ENCODE results near the gene OR8B12.

OR8B12 gene

DNA sequence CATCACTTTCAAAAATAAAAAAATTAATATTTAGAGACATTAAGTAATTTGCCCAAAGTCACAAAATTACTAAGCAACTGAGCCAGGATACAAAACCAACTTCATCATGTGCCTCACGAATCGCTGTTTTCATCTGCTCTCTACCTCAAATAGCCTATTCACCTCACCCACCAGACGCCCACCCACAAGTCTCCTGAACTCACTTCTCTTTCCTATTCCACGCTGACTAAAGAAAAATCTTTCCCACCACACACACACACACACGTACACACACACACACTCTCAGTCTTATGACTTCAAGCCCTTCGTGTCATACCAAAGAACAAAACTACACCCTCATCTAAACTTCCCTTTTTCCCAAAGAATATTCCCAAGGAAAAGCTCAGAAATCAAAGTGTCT is 2.2 kb downstream of the OR8B12 start:
- Histone ChIP-seq H3K4me3 (ENCODE audit: low read length in 2 of 2) (no peak overlapping the region), H3K4me2 (ENCODE audit: insufficient read depth, low read length, poor library complexity, severe bottlenecking) (no peak overlapping the region), H3K4me1 (ENCODE audit: control insufficient read depth in 2 of 2, insufficient read depth in 1 of 2, low read depth in 1 of 2, low read length in 2 of 2) (no peaks in the 10 kb centered on the region), H2AK5ac (ENCODE audit: low read depth, low read length) (no peak overlapping the region), H3K18ac (ENCODE audit: low read length) (no peak overlapping the region), H2AFZ (ENCODE audit: low read length) (no peak overlapping the region), H4K91ac (ENCODE audit: low read depth, low read length, poor library complexity) (no peak overlapping the region), H2BK5ac (ENCODE audit: low read length) (no peak overlapping the region), H3K79me1 (ENCODE audit: low read depth, low read length) (no peaks in the 10 kb centered on the region), H2BK15ac (ENCODE audit: low read length) (no peak overlapping the region), H2BK12ac (ENCODE audit: low read length) (no peak overlapping the region), H3K27ac (replicated peaks; ENCODE audit: low read length) (no peak overlapping the region), H3K14ac (ENCODE audit: low read length) (no peak overlapping the region), H3K4ac (ENCODE audit: low read length) (no peak overlapping the region), H3K9ac (ENCODE audit: low read depth, low read length, poor library complexity) (no peak overlapping the region), H2BK120ac (ENCODE audit: low read depth, low read length) (no peak overlapping the region), H4K8ac (ENCODE audit: low read depth, low read length) (no peak overlapping the region), H3K23ac (ENCODE audit: low read depth, low read length, poor library complexity) (no peak overlapping the region), H3K36me3 (replicated peaks in 1 of 2; ENCODE audit: control insufficient read depth in 2 of 2, insufficient read depth in 2 of 2, low read length in 2 of 2) (peaks cover 0 to 2% of the 10 kb centered on the region in 2 donors), H3K9me3 (replicated peaks in 1 of 2; ENCODE audit: control insufficient read depth in 2 of 2, insufficient read depth in 1 of 2, low read depth in 1 of 2, low read length in 2 of 2) (no peaks in the 10 kb centered on the region), H3K27me3 (ENCODE audit: control insufficient read depth in 3 of 3, insufficient read depth in 3 of 3, low read depth in 1 of 3, low read length in 3 of 3) (no peaks in the 10 kb centered on the region)
- no CpG with 5 or more reads among the region's 6 CpGs for WGBS, 2 donors (ENCODE audit: extremely low coverage in 2 of 2, insufficient read length in 2 of 2, insufficient replicate concordance in 1 of 2)
- no peak for DNase-seq (ENCODE audit: low spot score)

DNA sequence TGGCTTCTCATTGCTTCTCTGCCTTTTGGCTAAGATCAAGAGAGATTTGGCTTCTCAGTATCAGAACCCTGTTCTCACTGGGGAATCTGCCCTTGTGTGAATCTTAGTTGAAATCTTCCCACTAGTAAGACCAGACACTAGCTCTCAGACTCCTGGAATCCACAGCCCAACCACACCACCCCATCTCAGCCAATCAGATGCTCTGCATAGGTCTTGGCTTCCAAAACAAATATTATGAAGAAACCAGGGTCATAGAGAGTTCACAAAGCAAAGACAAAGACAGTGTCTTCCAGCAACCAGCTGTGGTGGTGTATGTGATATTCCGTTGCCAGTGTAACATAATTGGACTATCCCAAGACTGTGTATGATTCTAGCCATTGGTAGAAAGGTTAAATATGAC is 5.4 kb downstream of the OR8B12 start:
- Histone ChIP-seq H3K27ac (replicated peaks; ENCODE audit: low read length) (no peak overlapping the region), H2BK5ac (ENCODE audit: low read length) (no peak overlapping the region), H3K27me3 (ENCODE audit: control insufficient read depth in 3 of 3, insufficient read depth in 3 of 3, low read depth in 1 of 3, low read length in 3 of 3) (no peaks in the 10 kb centered on the region), H2AK5ac (ENCODE audit: low read depth, low read length) (no peak overlapping the region), H3K23ac (ENCODE audit: low read depth, low read length, poor library complexity) (no peak overlapping the region), H3K9me3 (replicated peaks in 1 of 2; ENCODE audit: control insufficient read depth in 2 of 2, insufficient read depth in 1 of 2, low read depth in 1 of 2, low read length in 2 of 2) (no peaks in the 10 kb centered on the region), H3K4me2 (ENCODE audit: insufficient read depth, low read length, poor library complexity, severe bottlenecking) (no peak overlapping the region), H3K4ac (ENCODE audit: low read length) (no peak overlapping the region), H3K4me1 (ENCODE audit: control insufficient read depth in 2 of 2, insufficient read depth in 1 of 2, low read depth in 1 of 2, low read length in 2 of 2) (no peaks in the 10 kb centered on the region), H3K36me3 (replicated peaks in 1 of 2; ENCODE audit: control insufficient read depth in 2 of 2, insufficient read depth in 2 of 2, low read length in 2 of 2) (no peaks in the 10 kb centered on the region), H3K4me3 (ENCODE audit: low read length in 2 of 2) (no peak overlapping the region), H4K91ac (ENCODE audit: low read depth, low read length, poor library complexity) (no peak overlapping the region), H2AFZ (ENCODE audit: low read length) (no peak overlapping the region), H3K14ac (ENCODE audit: low read length) (no peak overlapping the region), H3K9ac (ENCODE audit: low read depth, low read length, poor library complexity) (no peak overlapping the region), H2BK12ac (ENCODE audit: low read length) (no peak overlapping the region), H3K79me1 (ENCODE audit: low read depth, low read length) (no peaks in the 10 kb centered on the region), H2BK15ac (ENCODE audit: low read length) (no peak overlapping the region), H3K18ac (ENCODE audit: low read length) (no peak overlapping the region), H4K8ac (ENCODE audit: low read depth, low read length) (no peak overlapping the region), H2BK120ac (ENCODE audit: low read depth, low read length) (no peak overlapping the region)
- no CpG with 5 or more reads among the region's 1 CpG for WGBS, 2 donors (ENCODE audit: extremely low coverage in 2 of 2, insufficient read length in 2 of 2, insufficient replicate concordance in 1 of 2)
- DNase-seq (ENCODE audit: low spot score), result no peak

DNA sequence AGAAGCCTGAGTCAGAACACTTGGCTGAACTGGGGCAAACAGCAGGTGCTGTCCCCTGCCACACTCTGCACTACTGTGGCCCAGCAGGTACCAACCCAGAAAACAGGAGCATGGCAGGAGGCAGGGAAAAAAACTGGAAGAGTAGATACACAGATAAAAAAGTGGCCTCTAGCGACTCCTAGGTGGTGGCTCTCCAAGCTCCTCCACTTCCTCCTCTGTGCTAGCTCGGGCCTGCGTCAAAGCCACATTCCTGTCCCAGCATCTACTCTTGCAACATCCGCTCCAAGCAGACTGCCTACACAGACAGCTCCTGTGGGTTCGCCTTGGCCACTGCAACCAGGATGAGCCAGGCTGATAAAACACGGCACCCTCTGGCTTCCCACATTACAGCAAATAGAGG is 6.9 kb downstream of the OR8B12 start:
- H3K27ac ChIP-seq (replicated peaks; ENCODE audit: low read length), result no peak overlapping the region
- H3K23ac ChIP-seq (ENCODE audit: low read depth, low read length, poor library complexity), result no peak overlapping the region
- no peak overlapping the region for H4K8ac ChIP-seq (ENCODE audit: low read depth, low read length)
- H3K9ac ChIP-seq (ENCODE audit: low read depth, low read length, poor library complexity), result no peak overlapping the region
- H3K9me3 ChIP-seq (replicated peaks in 1 of 2; ENCODE audit: control insufficient read depth in 2 of 2, insufficient read depth in 1 of 2, low read depth in 1 of 2, low read length in 2 of 2), result no peaks in the 10 kb centered on the region
- no peak overlapping the region for H3K14ac ChIP-seq (ENCODE audit: low read length)
- no peak overlapping the region for H3K4me3 ChIP-seq (ENCODE audit: low read length in 2 of 2)
- no peaks in the 10 kb centered on the region for H3K27me3 ChIP-seq (ENCODE audit: control insufficient read depth in 3 of 3, insufficient read depth in 3 of 3, low read depth in 1 of 3, low read length in 3 of 3)
- no peak overlapping the region for H2AK5ac ChIP-seq (ENCODE audit: low read depth, low read length)
- DNase-seq (ENCODE audit: low spot score), result no peak
- no peak overlapping the region for H4K91ac ChIP-seq (ENCODE audit: low read depth, low read length, poor library complexity)
- H2BK5ac ChIP-seq (ENCODE audit: low read length), result no peak overlapping the region
- H3K4me1 ChIP-seq (ENCODE audit: control insufficient read depth in 2 of 2, insufficient read depth in 1 of 2, low read depth in 1 of 2, low read length in 2 of 2), result no peaks in the 10 kb centered on the region
- H2BK15ac ChIP-seq (ENCODE audit: low read length), result no peak overlapping the region
- H3K4me2 ChIP-seq (ENCODE audit: insufficient read depth, low read length, poor library complexity, severe bottlenecking), result no peak overlapping the region
- no peak overlapping the region for H3K4ac ChIP-seq (ENCODE audit: low read length)
- H3K79me1 ChIP-seq (ENCODE audit: low read depth, low read length), result no peaks in the 10 kb centered on the region
- no peak overlapping the region for H2BK12ac ChIP-seq (ENCODE audit: low read length)
- no peak overlapping the region for H2BK120ac ChIP-seq (ENCODE audit: low read depth, low read length)
- no peak overlapping the region for H2AFZ ChIP-seq (ENCODE audit: low read length)
- no peaks in the 10 kb centered on the region for H3K36me3 ChIP-seq (replicated peaks in 1 of 2; ENCODE audit: control insufficient read depth in 2 of 2, insufficient read depth in 2 of 2, low read length in 2 of 2)
- no peak overlapping the region for H3K18ac ChIP-seq (ENCODE audit: low read length)
- no CpG with 5 or more reads among the region's 6 CpGs for WGBS, 2 donors (ENCODE audit: extremely low coverage in 2 of 2, insufficient read length in 2 of 2, insufficient replicate concordance in 1 of 2)

DNA sequence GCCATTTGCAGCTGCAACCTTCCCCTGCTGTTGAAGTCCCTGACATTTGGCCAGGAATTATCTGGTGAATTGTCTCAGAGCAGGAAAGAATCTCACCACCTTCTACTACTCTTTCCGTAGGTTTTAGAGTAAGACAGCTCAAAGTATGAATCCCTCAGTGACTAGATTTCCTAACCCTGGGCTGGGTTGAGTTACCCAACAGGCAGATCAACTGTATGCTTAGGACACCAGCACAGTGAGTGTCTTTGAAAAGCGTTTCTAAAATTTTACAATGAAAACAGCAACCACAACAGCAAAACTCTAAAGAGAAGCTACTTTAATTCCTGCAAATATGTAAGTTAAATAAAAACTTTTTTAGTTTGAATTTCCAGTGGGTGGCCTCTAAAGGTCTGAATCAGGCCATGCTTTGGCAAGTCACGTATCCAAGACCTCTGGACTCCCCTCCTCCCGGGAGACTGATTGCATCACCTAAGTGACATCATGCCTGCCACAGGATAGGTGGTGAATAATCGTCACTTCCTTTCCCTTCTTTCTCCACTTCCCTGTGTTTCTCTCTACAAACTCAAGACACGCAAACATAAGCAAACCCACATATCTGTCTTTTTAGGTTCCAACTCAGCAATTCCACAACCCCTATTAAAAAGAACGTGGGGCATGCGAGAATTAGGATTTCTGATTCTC is 7.8 kb downstream of the OR8B12 start:
- no peak overlapping the region for H3K14ac ChIP-seq (ENCODE audit: low read length)
- no peaks in the 10 kb centered on the region for H3K9me3 ChIP-seq (replicated peaks in 1 of 2; ENCODE audit: control insufficient read depth in 2 of 2, insufficient read depth in 1 of 2, low read depth in 1 of 2, low read length in 2 of 2)
- no CpG with 5 or more reads among the region's 8 CpGs for WGBS, 2 donors (ENCODE audit: extremely low coverage in 2 of 2, insufficient read length in 2 of 2, insufficient replicate concordance in 1 of 2)
- no peak overlapping the region for H3K18ac ChIP-seq (ENCODE audit: low read length)
- no peak for DNase-seq (ENCODE audit: low spot score)
- H2BK120ac ChIP-seq (ENCODE audit: low read depth, low read length), result no peak overlapping the region
- H3K36me3 ChIP-seq (replicated peaks in 1 of 2; ENCODE audit: control insufficient read depth in 2 of 2, insufficient read depth in 2 of 2, low read length in 2 of 2), result no peaks in the 10 kb centered on the region
- H3K4me1 ChIP-seq (ENCODE audit: control insufficient read depth in 2 of 2, insufficient read depth in 1 of 2, low read depth in 1 of 2, low read length in 2 of 2), result no peaks in the 10 kb centered on the region
- no peaks in the 10 kb centered on the region for H3K27me3 ChIP-seq (ENCODE audit: control insufficient read depth in 3 of 3, insufficient read depth in 3 of 3, low read depth in 1 of 3, low read length in 3 of 3)
- H2BK12ac ChIP-seq (ENCODE audit: low read length), result no peak overlapping the region
- H2AFZ ChIP-seq (ENCODE audit: low read length), result peak overlapping the region; percentile 13
- H3K4me3 ChIP-seq (ENCODE audit: low read length in 2 of 2), result no peak overlapping the region
- H4K8ac ChIP-seq (ENCODE audit: low read depth, low read length), result no peak overlapping the region
- H3K79me1 ChIP-seq (ENCODE audit: low read depth, low read length), result no peaks in the 10 kb centered on the region
- no peak overlapping the region for H3K4ac ChIP-seq (ENCODE audit: low read length)
- no peak overlapping the region for H3K9ac ChIP-seq (ENCODE audit: low read depth, low read length, poor library complexity)
- H2BK5ac ChIP-seq (ENCODE audit: low read length), result no peak overlapping the region
- H3K23ac ChIP-seq (ENCODE audit: low read depth, low read length, poor library complexity), result no peak overlapping the region
- H3K27ac ChIP-seq (replicated peaks; ENCODE audit: low read length), result no peak overlapping the region
- H2AK5ac ChIP-seq (ENCODE audit: low read depth, low read length), result no peak overlapping the region
- no peak overlapping the region for H4K91ac ChIP-seq (ENCODE audit: low read depth, low read length, poor library complexity)
- H3K4me2 ChIP-seq (ENCODE audit: insufficient read depth, low read length, poor library complexity, severe bottlenecking), result no peak overlapping the region
- H2BK15ac ChIP-seq (ENCODE audit: low read length), result no peak overlapping the region
